SU-DHL-6 (cell line): ENCODE measurements around the gene CLRN2.

Experiments
- H2AFZ ChIP-seq: fragments of 200-600 bp; sonication (generic); 2 replicates; pipeline ENCODE4 v1.6.1; 2014; ENCODE audit warnings: low read depth, mild to moderate bottlenecking, moderate library complexity, mixed read lengths, antibody characterized with exemption, low read length; ENCODE audit not compliant: severe bottlenecking
- H3F3A ChIP-seq: fragments of 200-600 bp; shearing (Covaris generic); 2 replicates; pipeline ENCODE4 v1.6.0; 2016; ENCODE audit warnings: antibody characterized with exemption, mild to moderate bottlenecking; ENCODE audit not compliant: insufficient read depth
- H3K27ac ChIP-seq: fragments of 200-600 bp; sonication (generic); 2 replicates; pipeline ENCODE4 v1.5.1; 2016; ENCODE audit warnings: low read depth, mild to moderate bottlenecking, low read length, moderate library complexity, mixed read lengths
- H3K27me3 ChIP-seq: fragments of 200-600 bp; sonication (generic), shearing (Covaris generic); 2 replicates; pipeline ENCODE4 v1.6.0; 2014; ENCODE audit warnings: mild to moderate bottlenecking, low read length
- H3K36me3 ChIP-seq: fragments of 200-600 bp; sonication (generic); 2 replicates; pipeline ENCODE4 v1.6.1; 2014; ENCODE audit warnings: mild to moderate bottlenecking, low read length, mixed read lengths
- H3K4me2 ChIP-seq: fragments of 300-600, 200-600 bp; shearing (Covaris generic), sonication (generic); 2 replicates; pipeline ENCODE4 v1.6.0; 2014; ENCODE audit warnings: low read length, low read depth, mild to moderate bottlenecking; ENCODE audit not compliant: poor library complexity, severe bottlenecking
- H3K4me3 ChIP-seq: fragments of 200-600 bp; sonication (generic); 2 replicates; pipeline ENCODE4 v1.5.1; 2014; ENCODE audit warnings: antibody characterized with exemption, low read length, mild to moderate bottlenecking, mixed read lengths; ENCODE audit not compliant: insufficient read depth, poor library complexity, severe bottlenecking
- H3K79me2 ChIP-seq: fragments of 200-600 bp; sonication (generic); 2 replicates; pipeline ENCODE4 v1.6.1; 2014; ENCODE audit warnings: mild to moderate bottlenecking, low read length, moderate library complexity; ENCODE audit not compliant: insufficient read depth
- H3K9ac ChIP-seq: fragments of 200-600 bp; sonication (generic); 2 replicates; pipeline ENCODE4 v1.7.0; 2014; ENCODE audit warnings: mild to moderate bottlenecking, low read length
- H3K9me2 ChIP-seq: fragments of 200-600 bp; sonication (generic); replicated peaks from 2 replicates; pipeline ENCODE4 v1.6.1; 2014; ENCODE audit warnings: low read length; ENCODE audit not compliant: insufficient read depth
- H3K9me3 ChIP-seq: fragments of 200-600 bp; sonication (generic); 2 replicates; pipeline ENCODE4 v1.6.1; 2014; ENCODE audit warnings: low read length, mixed read lengths; ENCODE audit not compliant: insufficient read depth
- H4K20me1 ChIP-seq: fragments of 200-600 bp; sonication (generic); 2 replicates; pipeline ENCODE4 v1.6.1; 2014; ENCODE audit warnings: low read depth, mild to moderate bottlenecking, antibody characterized with exemption, low read length, moderate library complexity, mixed read lengths
- CTCF ChIP-seq: fragments of 200-600 bp; sonication (generic); IDR thresholded peaks from one replicate; pipeline ENCODE4 v1.5.1; 2017; ENCODE audit warnings: antibody characterized with exemption, mild to moderate bottlenecking, low read length, moderate library complexity; ENCODE audit not compliant: insufficient read depth, poor library complexity, severe bottlenecking
- EZH2phosphoT487 ChIP-seq: fragments of 200-600 bp; sonication (generic), shearing (Covaris generic); conservative IDR thresholded peaks from 2 replicates; pipeline ENCODE4 v1.6.1; 2018; ENCODE audit warnings: mild to moderate bottlenecking, antibody characterized with exemption, low read length, moderate library complexity, mixed read lengths

Gene CLRN2

GRCh38 chr4:17491196-17491595 lies 23.8 kb upstream of the CLRN2 start:
- no peaks in the 10 kb centered on the region for H3K9me3 ChIP-seq
- H3K4me2 ChIP-seq: no peak overlapping the region
- H3K4me3 ChIP-seq: no peak overlapping the region
- H3K79me2 ChIP-seq: no peaks in the 10 kb centered on the region
- H3K9ac ChIP-seq: no peak overlapping the region
- H3F3A ChIP-seq: no peaks in the 10 kb centered on the region
- TF ChIP-seq EZH2phosphoT487: no peak
- TF ChIP-seq CTCF: no peak
- H4K20me1 ChIP-seq: no peaks in the 10 kb centered on the region
- no peaks in the 10 kb centered on the region for H3K27me3 ChIP-seq
- 0 out of 2 replicates have a peak, but pooled peaks cover 5% of the 10 kb centered on the region for H3K36me3 ChIP-seq
- H2AFZ ChIP-seq: no peak overlapping the region
- H3K9me2 ChIP-seq: no peaks in the 10 kb centered on the region
- H3K27ac ChIP-seq: no peak overlapping the region

GRCh38 chr4:17492058-17492741 lies 22.8 kb upstream of the CLRN2 start:
- TF ChIP-seq CTCF: no peak
- TF ChIP-seq EZH2phosphoT487: no peak
- Histone ChIP-seq H3K27me3 (no peaks in the 10 kb centered on the region), H3F3A (no peaks in the 10 kb centered on the region), H3K9ac (no peak overlapping the region), H3K4me3 (no peak overlapping the region), H3K79me2 (no peaks in the 10 kb centered on the region), H2AFZ (no peak overlapping the region), H3K9me2 (no peaks in the 10 kb centered on the region), H3K4me2 (no peak overlapping the region), H4K20me1 (no peaks in the 10 kb centered on the region), H3K9me3 (no peaks in the 10 kb centered on the region), H3K36me3 (0 out of 2 replicates have a peak, but pooled peaks cover 5% of the 10 kb centered on the region), H3K27ac (no peak overlapping the region)

- H3K4me3 ChIP-seq: no peak overlapping the region
- no peaks in the 10 kb centered on the region for H3K27me3 ChIP-seq
- no peaks in the 10 kb centered on the region for H3F3A ChIP-seq
- H3K9me2 ChIP-seq: no peaks in the 10 kb centered on the region
- no peak overlapping the region for H3K4me2 ChIP-seq
- H3K9me3 ChIP-seq: no peaks in the 10 kb centered on the region
- TF ChIP-seq CTCF (no peak), EZH2phosphoT487 (no peak)
- no peak overlapping the region for H2AFZ ChIP-seq
- no peaks in the 10 kb centered on the region for H3K79me2 ChIP-seq
- H3K36me3 ChIP-seq: 0 out of 2 replicates have a peak, but pooled peaks cover 5% of the 10 kb centered on the region
- no peak overlapping the region for H3K9ac ChIP-seq
- no peak overlapping the region for H3K27ac ChIP-seq
- no peaks in the 10 kb centered on the region for H4K20me1 ChIP-seq
Measured at GRCh38 chr4:17492876-17493275, 22.1 kb upstream of the CLRN2 start.
